Stimulated activated CD4-positive, alpha-beta T cell treated with anti-CD3 and anti-CD28 coated beads, Interleukin-2, amount 100 ng/mL, for 24 hours (primary cell): Measurements from ENCODE around the gene RNF157.

Experiments used
- DNase-seq, 2 donors: peaks; one replicate each; pipeline ENCODE4 v3.0.0-alpha.2; 2020

The RNF157 gene

GRCh38 chr17:76154936-76155845 lies 85.1 kb downstream of the RNF157 start:
- no peak for DNase-seq

GRCh38 chr17:76154292-76154691 lies 86.0 kb downstream of the RNF157 start:
- no peak for DNase-seq

- no peak for DNase-seq
These were observed 86.7 kb downstream of the RNF157 start for GRCh38 chr17:76153640-76154039.

GRCh38 chr17:76153202-76153601 lies 87.1 kb downstream of the RNF157 start:
- DNase-seq, result no peak

- DNase-seq, result no peak
These were observed 87.7 kb downstream of the RNF157 start for GRCh38 chr17:76152591-76152990.

- no peak for DNase-seq
These were observed 88.3 kb downstream of the RNF157 start for GRCh38 chr17:76151896-76152454.

- DNase-seq, result no peak
These were observed 89.3 kb downstream of the RNF157 start for GRCh38 chr17:76150712-76151622.

- DNase-seq, result no peak
These were observed 91.1 kb downstream of the RNF157 start for GRCh38 chr17:76149214-76149613.

GRCh38 chr17:76148015-76148326 lies 92.3 kb downstream of the RNF157 start:
- DNase-seq, result no peak

GRCh38 chr17:76147211-76148014 lies 92.9 kb downstream of the RNF157 start:
- DNase-seq, result no peak

- no peak for DNase-seq
These were observed 94.0 kb downstream of the RNF157 start for GRCh38 chr17:76146053-76146851.

GRCh38 chr17:76145231-76146052 lies 94.9 kb downstream of the RNF157 start:
- peak; percentile 52 to 53 for DNase-seq

GRCh38 chr17:76142585-76143041 lies 97.7 kb downstream of the RNF157 start:
- DNase-seq, result no peak

- DNase-seq, result no peak
These were observed 98.2 kb downstream of the RNF157 start for GRCh38 chr17:76142039-76142584.

GRCh38 chr17:76141212-76142038 lies 98.9 kb downstream of the RNF157 start, which contains the start of gene FOXJ1:
TSS of gene FOXJ1 (minus strand) at chr17:76141245. CDS start at chr17:76140395, 850 bp downstream.
- DNase-seq, result peak; percentile 88 to 91

GRCh38 chr17:76140661-76141211 lies 99.6 kb downstream of the RNF157 start:
- DNase-seq, result no peak

GRCh38 chr17:76139801-76140660 lies 100.3 kb downstream of the RNF157 start:
- peak in 1 of 2 donors; percentile 52 for DNase-seq
